ENCODE results near the gene LIM2. TPM values are rescaled to one million over a fixed set of nuclear protein-coding genes. Genes with fewer than 3 reads are reported as not detected.

The LIM2 gene
- total and polyA plus RNA-seq, 2 of the 8 experiments (the other 6 are each of a cell fraction or from before 2014, with no cell fraction given), result not detected

- no peak overlapping the region for H3K4me2 ChIP-seq (ENCODE audit: insufficient read depth in 1 of 2, low read depth in 2 of 2, low read length in 2 of 2)
- no peak overlapping the region for H2AFZ ChIP-seq (ENCODE audit: low read length)
- POLR2A ChIA-PET (ENCODE audit: partially characterized antibody), result interaction anchor here (1.2 to 1.6 kb wide), 5 partner anchors 10 to 70 kb away, joined by 3 to 12 read pairs (median 4); partner anchors contain the start of genes C19orf84 and VSIG10L
- no peak overlapping the region for H3K23ac ChIP-seq (ENCODE audit: insufficient read length)
- no peak overlapping the region for H2BK12ac ChIP-seq (ENCODE audit: low read depth, low read length)
- FAIRE-seq (no peak), DNase-seq (ENCODE audit: low read depth in 1 of 2, low spot score in 2 of 2) (no peak)
- no peak overlapping the region for H4K91ac ChIP-seq (replicated peaks; ENCODE audit: insufficient read length, low read length)
- H3K4me1 ChIP-seq (replicated peaks in 1 of 4; ENCODE audit: control insufficient read depth in 3 of 4, insufficient read depth in 4 of 4, low read length in 3 of 4), result peaks cover 3 to 9% (median 7%) of the 10 kb centered on the region in 4 experiments
- H3K18ac ChIP-seq (ENCODE audit: extremely low read depth, low read length), result no peak overlapping the region
- H3K27me3 ChIP-seq (replicated peaks in 1 of 4; ENCODE audit: control insufficient read depth in 3 of 4, extremely low read depth in 1 of 4, insufficient read depth in 3 of 4, low read length in 3 of 4), result no peaks in the 10 kb centered on the region
- H3K9me3 ChIP-seq (ENCODE audit: insufficient read depth in 2 of 2, low read depth in 1 of 2, low read length in 1 of 2), result no peaks in the 10 kb centered on the region
- H3K23me2 ChIP-seq (ENCODE audit: low read depth, low read length), result no peaks in the 10 kb centered on the region
- no peak overlapping the region for H3K9ac ChIP-seq (replicated peaks in 1 of 4; ENCODE audit: extremely low read depth in 1 of 4, low read depth in 3 of 4, low read length in 3 of 4)
- no peak overlapping the region for H2AK5ac ChIP-seq (ENCODE audit: low read depth, low read length)
- H3K79me2 ChIP-seq (ENCODE audit: control insufficient read depth in 1 of 2, insufficient read depth in 2 of 2, low read length in 2 of 2), result no peaks in the 10 kb centered on the region
- H4K20me1 ChIP-seq (replicated peaks in 1 of 2; ENCODE audit: control insufficient read depth in 1 of 2, insufficient read depth in 2 of 2, low read length in 2 of 2), result peaks cover 0 to 3% of the 10 kb centered on the region in 2 experiments
- no peaks in the 10 kb centered on the region for H3K79me1 ChIP-seq (ENCODE audit: low read depth, low read length)
- H3K56ac ChIP-seq (replicated peaks; ENCODE audit: insufficient read length, low read depth, low read length), result no peak overlapping the region
- no peak for TF ChIP-seq JUN (IDR thresholded peaks at IDR 0.05; ENCODE audit: low read depth, low read length)
- TF ChIP-seq MAFK (IDR thresholded peaks at IDR 0.05; ENCODE audit: low read depth, low read length), result no peak
- no peak for TF ChIP-seq KDM5A (IDR thresholded peaks at IDR 0.05; ENCODE audit: low read length)
- TF ChIP-seq E2F6 (IDR thresholded peaks at IDR 0.05), result no peak
- TF ChIP-seq POU5F1 (IDR thresholded peaks at IDR 0.05; ENCODE audit: low read depth, low read length), result no peak
- no peak for TF ChIP-seq NANOG (IDR thresholded peaks at IDR 0.05; ENCODE audit: insufficient read depth, low read depth, low read length, poor library complexity, severe bottlenecking)
- no peak overlapping the region for H3K4me3 ChIP-seq (ENCODE audit: extremely low read depth in 1 of 4, insufficient read depth in 2 of 4, low read depth in 3 of 4, low read length in 4 of 4)
- CTCF ChIA-PET (ENCODE audit: partially characterized antibody), result interaction anchor here (0.6 to 2.0 kb wide), 4 partner anchors 11 to 23 kb away, joined by 3 to 5 read pairs (median 3); no protein-coding TSS in a partner anchor
- H3K27ac ChIP-seq (ENCODE audit: low read depth, low read length), result no peak overlapping the region
- no peak overlapping the region for H3K14ac ChIP-seq (ENCODE audit: insufficient read length)
- no peak overlapping the region for H2BK120ac ChIP-seq (replicated peaks; ENCODE audit: low read depth, low read length)
- 86% methylated on average over 10 of the region's 11 CpGs; no CpG with 5 or more reads in 1 of the 2 experiments for WGBS, 2 experiments (ENCODE audit: extremely low coverage in 1 of 2, insufficient coverage in 1 of 2, insufficient read length in 1 of 2, insufficient replicate concordance in 2 of 2, low coverage in 1 of 2, low lambda C conversion rate in 2 of 2, missing lambda C conversion rate in 1 of 2)
- no peak overlapping the region for H4K8ac ChIP-seq (ENCODE audit: extremely low read depth, insufficient read depth, low read length)
- H3K4ac ChIP-seq (replicated peaks; ENCODE audit: insufficient read length, low read depth, low read length), result no peak overlapping the region
- H2BK15ac ChIP-seq (ENCODE audit: low read length), result no peak overlapping the region
- H2BK20ac ChIP-seq (ENCODE audit: low read length), result no peak overlapping the region
- no peak overlapping the region for H2BK5ac ChIP-seq (ENCODE audit: low read depth, low read length)
- H4K5ac ChIP-seq (ENCODE audit: insufficient read length, low read depth, low read length), result no peak overlapping the region
- no peaks in the 10 kb centered on the region for H3K36me3 ChIP-seq (ENCODE audit: control insufficient read depth in 2 of 4, insufficient read depth in 4 of 4, low read length in 3 of 4)
Observed at GRCh38 chr19:51351266-51351990, 36.3 kb downstream of the LIM2 start.

All from H1 (cell line).